WERI-Rb-1 (cell line): ENCODE results near the gene GALK1.
"Not testable (repeated sequence)": the region's sequence is repeated elsewhere in the genome, so short reads cannot be mapped to it uniquely, and the experiment has no call there.

ENCODE experiments used
- DNase-seq: peaks from one replicate; pipeline ENCODE4 v3.0.0-alpha.2; 2020
- H3K27ac ChIP-seq: fragments of 250-450 bp; sonication (Bioruptor Pico); 2 replicates; pipeline ENCODE4 v1.5.1; 2020; ENCODE audit warnings: mild to moderate bottlenecking, moderate library complexity
- H3K27me3 ChIP-seq: fragments of 250-450 bp; sonication (Bioruptor Pico); 2 replicates; pipeline ENCODE4 v1.5.1; 2021; ENCODE audit warnings: mild to moderate bottlenecking, low read depth, moderate library complexity; ENCODE audit not compliant: insufficient read depth, severe bottlenecking
- H3K36me3 ChIP-seq: fragments of 250-450 bp; sonication (Bioruptor Pico); 2 replicates; pipeline ENCODE4 v1.5.1; 2020; ENCODE audit warnings: mild to moderate bottlenecking, moderate library complexity
- H3K4me3 ChIP-seq: 2 replicates; pipeline ENCODE4 v1.5.1; 2011; ENCODE audit warnings: low read depth, mild to moderate bottlenecking, control low read depth, low read length
- H3K9me3 ChIP-seq: fragments of 250-450 bp; sonication (Bioruptor Pico); 2 replicates; pipeline ENCODE4 v1.5.1; 2021; ENCODE audit warnings: mild to moderate bottlenecking, moderate library complexity; ENCODE audit not compliant: severe bottlenecking
- TF ChIP-seq, protein P1 (sequence below): IDR thresholded peaks from 2 replicates; pipeline ENCODE4 v1.5.1; 2011; ENCODE audit warnings: low read depth, mild to moderate bottlenecking, control low read depth, inconsistent platforms, low read length

Gene GALK1

DNA sequence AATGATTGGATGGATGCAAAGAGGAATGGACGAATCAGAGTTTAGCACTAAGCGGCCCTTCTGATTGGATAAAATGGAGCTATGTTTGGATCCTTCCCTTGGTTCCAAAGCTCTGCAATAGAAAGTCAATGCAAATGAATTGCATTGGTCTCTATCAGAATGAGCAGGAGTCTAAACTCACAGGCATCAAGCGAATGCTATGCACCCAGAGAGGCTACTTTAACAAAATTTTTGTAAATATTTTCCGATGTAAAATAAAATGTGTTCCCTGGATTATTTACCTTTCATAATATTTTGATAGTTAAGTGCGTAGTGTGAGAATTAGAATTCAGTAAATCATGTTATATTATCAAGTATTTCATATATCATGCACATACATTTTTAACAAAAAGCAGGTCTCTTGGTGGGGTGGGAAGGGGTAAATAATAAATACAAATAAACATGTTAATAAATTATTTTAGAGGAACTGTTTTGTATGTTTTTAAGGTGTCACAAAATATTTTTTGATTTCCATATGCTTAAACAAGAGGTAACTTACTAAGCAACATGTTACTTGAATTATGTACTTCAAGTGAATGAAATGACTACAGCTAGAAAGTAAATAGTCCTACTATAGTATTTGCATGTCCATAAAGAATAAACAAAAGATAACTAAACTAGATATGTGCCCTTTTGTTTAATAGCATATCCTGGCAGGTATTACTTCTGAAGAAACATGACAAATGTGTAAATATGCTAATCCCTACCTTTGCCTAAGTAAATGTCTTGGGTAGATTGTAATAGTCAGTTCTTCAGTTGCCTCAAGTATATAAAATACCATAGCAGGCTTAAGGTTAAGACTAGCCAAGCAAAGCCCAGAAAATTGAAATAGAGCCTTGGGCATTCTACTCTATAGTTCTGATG is 15.2 kb upstream of the GALK1 start:
- TF ChIP-seq, protein P1, sequence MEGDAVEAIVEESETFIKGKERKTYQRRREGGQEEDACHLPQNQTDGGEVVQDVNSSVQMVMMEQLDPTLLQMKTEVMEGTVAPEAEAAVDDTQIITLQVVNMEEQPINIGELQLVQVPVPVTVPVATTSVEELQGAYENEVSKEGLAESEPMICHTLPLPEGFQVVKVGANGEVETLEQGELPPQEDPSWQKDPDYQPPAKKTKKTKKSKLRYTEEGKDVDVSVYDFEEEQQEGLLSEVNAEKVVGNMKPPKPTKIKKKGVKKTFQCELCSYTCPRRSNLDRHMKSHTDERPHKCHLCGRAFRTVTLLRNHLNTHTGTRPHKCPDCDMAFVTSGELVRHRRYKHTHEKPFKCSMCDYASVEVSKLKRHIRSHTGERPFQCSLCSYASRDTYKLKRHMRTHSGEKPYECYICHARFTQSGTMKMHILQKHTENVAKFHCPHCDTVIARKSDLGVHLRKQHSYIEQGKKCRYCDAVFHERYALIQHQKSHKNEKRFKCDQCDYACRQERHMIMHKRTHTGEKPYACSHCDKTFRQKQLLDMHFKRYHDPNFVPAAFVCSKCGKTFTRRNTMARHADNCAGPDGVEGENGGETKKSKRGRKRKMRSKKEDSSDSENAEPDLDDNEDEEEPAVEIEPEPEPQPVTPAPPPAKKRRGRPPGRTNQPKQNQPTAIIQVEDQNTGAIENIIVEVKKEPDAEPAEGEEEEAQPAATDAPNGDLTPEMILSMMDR, result no peak
- H3K36me3 ChIP-seq, result peaks cover 45% of the 10 kb centered on the region
- DNase-seq, result no peak
- no peak overlapping the region; the same call in 1 of the 2 replicates for H3K4me3 ChIP-seq
- H3K27me3 ChIP-seq, result no peaks in the 10 kb centered on the region
- H3K27ac ChIP-seq, result peak overlapping the region; percentile 18
- no peaks in the 10 kb centered on the region for H3K9me3 ChIP-seq

DNA sequence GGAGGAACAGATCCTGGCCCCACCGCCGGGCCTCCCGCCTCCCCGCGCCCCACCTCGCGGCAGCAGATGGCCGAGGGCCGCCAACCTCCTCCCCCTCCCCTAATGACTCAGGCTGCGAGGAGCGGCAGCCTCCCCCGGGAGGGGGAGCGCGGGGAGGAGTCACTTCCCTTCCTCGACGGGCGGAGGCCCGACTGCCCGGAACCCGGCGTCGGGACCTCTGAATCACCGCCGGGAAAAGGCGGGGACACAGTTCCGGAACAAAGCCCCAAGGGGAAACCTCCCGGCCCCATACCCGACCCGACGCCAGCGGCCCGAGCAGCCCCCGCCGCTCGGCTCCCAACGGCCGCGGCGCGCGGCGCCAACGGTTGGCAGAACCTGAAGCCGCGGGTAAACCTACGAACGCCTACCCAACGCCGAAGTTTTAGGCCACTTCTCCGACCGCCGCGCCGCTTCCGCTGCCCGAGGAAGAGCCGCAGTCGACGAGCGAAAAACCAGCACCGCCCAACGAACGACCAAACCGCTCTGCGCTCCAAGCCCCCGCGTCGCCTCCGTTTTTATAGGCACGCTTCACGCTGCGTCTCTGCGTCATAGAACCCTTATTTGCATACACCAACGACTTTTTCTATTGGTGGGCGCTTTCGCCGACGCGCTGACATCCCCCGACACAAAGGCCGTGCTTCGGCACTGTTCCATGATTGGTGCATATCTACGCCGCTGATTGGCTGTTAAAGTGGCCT is 14.4 kb upstream of the GALK1 start:
- H3K27ac ChIP-seq, result peak overlapping the region; percentile 98
- H3K4me3 ChIP-seq, result peak overlapping the region; percentile 97
- no peaks in the 10 kb centered on the region for H3K9me3 ChIP-seq
- no peaks in the 10 kb centered on the region for H3K27me3 ChIP-seq
- H3K36me3 ChIP-seq, result peaks cover 51% of the 10 kb centered on the region
- peak; percentile 99 for DNase-seq
- TF ChIP-seq, protein P1, result no peak

DNA sequence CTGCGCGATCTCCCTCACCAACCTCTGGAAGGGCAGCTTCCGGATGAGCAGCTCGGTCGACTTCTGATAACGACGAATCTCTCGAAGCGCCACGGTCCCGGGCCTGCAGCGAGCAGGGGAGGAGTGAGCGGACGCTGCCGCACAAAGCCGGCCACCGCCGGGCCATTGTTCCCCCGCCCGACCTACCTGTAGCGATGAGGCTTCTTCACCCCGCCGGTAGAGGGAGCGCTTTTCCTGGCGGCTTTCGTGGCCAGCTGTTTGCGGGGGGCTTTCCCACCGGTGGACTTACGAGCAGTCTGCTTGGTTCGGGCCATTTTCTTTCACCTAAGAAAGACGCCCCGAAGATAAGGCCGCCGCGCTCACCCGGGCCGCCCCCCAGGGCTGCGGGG is 13.9 kb upstream of the GALK1 start:
- H3K4me3 ChIP-seq, result peak overlapping the region; percentile 97
- no peaks in the 10 kb centered on the region for H3K27me3 ChIP-seq
- H3K9me3 ChIP-seq, result no peaks in the 10 kb centered on the region
- TF ChIP-seq, protein P1, result peak; percentile 85
- peak overlapping the region; percentile 98 for H3K27ac ChIP-seq
- peaks cover 54% of the 10 kb centered on the region for H3K36me3 ChIP-seq
- no peak for DNase-seq

DNA sequence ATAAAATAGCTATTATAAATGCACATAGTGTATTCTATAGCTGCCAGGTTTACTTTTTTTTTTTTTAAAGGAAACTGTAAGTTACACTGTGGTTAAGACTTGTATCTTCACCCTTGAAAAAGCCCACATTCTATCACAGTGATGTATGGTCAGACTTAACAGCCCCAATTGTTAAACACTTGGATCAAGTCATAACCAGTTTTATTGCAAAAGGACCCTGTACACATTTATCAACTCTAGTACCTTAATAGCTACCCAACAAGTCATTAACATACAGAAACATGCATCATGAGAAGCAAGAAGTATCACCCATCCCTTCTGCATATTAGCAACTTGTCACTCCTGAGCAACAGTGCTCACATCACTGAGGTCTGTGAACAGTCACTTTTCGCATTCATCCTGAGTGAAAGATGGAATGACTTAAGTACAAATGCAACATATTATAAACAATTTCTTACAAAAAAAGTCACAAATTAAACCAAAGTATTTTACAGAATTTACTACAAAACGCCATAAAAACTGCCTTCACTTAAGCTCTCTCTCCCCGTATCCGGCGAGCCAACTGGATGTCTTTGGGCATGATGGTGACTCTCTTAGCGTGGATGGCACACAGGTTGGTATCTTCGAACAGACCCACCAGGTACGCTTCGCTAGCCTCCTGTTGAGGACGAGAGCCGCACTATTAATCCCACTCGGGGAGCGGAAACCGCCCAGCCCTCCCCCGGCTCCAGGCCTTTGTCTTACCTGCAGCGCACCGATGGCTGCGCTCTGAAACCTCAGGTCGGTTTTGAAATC is 13.3 kb upstream of the GALK1 start:
- peaks cover 54% of the 10 kb centered on the region for H3K36me3 ChIP-seq
- peak overlapping the region; percentile 98 for H3K27ac ChIP-seq
- H3K9me3 ChIP-seq, DNase-seq, H3K27me3 ChIP-seq: not testable (repeated sequence)
- H3K4me3 ChIP-seq, result peak overlapping the region; percentile 97

DNA sequence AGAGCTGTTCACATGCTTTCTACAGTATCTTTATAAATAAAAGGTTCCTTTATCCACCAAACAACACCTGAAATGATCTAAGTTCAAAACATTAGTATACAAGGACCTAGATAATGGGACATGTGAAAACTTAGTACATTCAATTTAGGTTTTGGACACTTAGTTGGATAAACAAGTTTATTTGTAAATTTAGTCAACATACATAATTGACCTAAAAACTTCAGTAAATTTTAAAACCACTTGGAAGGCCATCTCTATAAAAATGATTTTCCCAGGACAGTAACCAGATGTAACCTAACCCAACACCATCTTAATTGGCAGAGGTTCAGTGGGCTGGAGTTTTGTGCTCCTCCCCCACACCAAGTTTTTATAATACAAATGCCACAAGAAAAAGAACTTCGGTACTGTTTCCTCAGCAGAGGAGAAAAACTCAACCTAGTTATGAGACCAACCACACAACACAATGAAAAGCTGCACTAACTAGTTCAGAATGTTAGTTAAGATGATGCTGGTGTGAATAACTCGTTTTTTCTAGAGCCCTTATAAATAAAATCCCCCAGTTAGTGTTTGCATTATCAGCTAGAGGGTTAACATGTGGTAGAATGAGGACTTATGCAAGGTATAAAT is 12.4 kb upstream of the GALK1 start:
- H3K27me3 ChIP-seq, result no peaks in the 10 kb centered on the region
- no peaks in the 10 kb centered on the region for H3K9me3 ChIP-seq
- H3K4me3 ChIP-seq, result peak overlapping the region; percentile 97
- TF ChIP-seq, protein P1, result no peak
- H3K36me3 ChIP-seq, result peaks cover 54% of the 10 kb centered on the region
- no peak for DNase-seq
- no peak overlapping the region for H3K27ac ChIP-seq
